HG03521 (cell line): Measurements from ENCODE around the gene RAB32.

Experiments
- ATAC-seq: cut with Tn5 transposase; IDR thresholded peaks from one replicate; pipeline ENCODE4 v1.9.1; 2021; ENCODE audit warnings: mild to moderate bottlenecking, moderate library complexity; ENCODE audit not compliant: unreplicated experiment

RAB32 gene

GRCh38 chr6:146581968-146582367, 38.3 kb downstream of the RAB32 start:
- no peak for ATAC-seq

- ATAC-seq: no peak
Measured at GRCh38 chr6:146582857-146583256, 39.2 kb downstream of the RAB32 start.

- ATAC-seq: no peak
Measured at GRCh38 chr6:146583966-146584365, 40.3 kb downstream of the RAB32 start.

- ATAC-seq: no peak
Measured at GRCh38 chr6:146587459-146587858, 43.8 kb downstream of the RAB32 start.

GRCh38 chr6:146590492-146590891, 46.9 kb downstream of the RAB32 start:
- ATAC-seq: no peak

GRCh38 chr6:146592451-146592850, 48.8 kb downstream of the RAB32 start:
- ATAC-seq: no peak

GRCh38 chr6:146593986-146594385, 50.4 kb downstream of the RAB32 start:
- ATAC-seq: no peak

GRCh38 chr6:146594495-146594894, 50.9 kb downstream of the RAB32 start:
- no peak for ATAC-seq

- ATAC-seq: no peak
Measured at GRCh38 chr6:146595972-146596731, 52.5 kb downstream of the RAB32 start.

- peak; percentile 47 for ATAC-seq
Measured at GRCh38 chr6:146598772-146599405, 55.3 kb downstream of the RAB32 start, which contains the start of gene ADGB. Gene ADGB, plus strand, starts transcription at chr6:146598972. Its CDS starts 69 bp downstream, at chr6:146599041.

GRCh38 chr6:146601352-146601751, 57.7 kb downstream of the RAB32 start:
- ATAC-seq: no peak

GRCh38 chr6:146602526-146602925, 58.9 kb downstream of the RAB32 start:
- no peak for ATAC-seq
